Neural cell (in vitro differentiated cells): Measurements from ENCODE around the gene HRK.

Experiments
- CTCF ChIP-seq: fragments of 450-650 bp; IDR thresholded peaks from 2 replicates; pipeline ENCODE4 v1.5.1; 2014; ENCODE audit warnings: antibody characterized with exemption, mild to moderate bottlenecking, moderate library complexity; ENCODE audit not compliant: poor library complexity, severe bottlenecking
- EP300 ChIP-seq: fragments of 450-650 bp; conservative IDR thresholded peaks from 2 replicates; pipeline ENCODE4 v1.6.1; 2014; ENCODE audit warnings: antibody characterized with exemption, mild to moderate bottlenecking, moderate library complexity; ENCODE audit not compliant: poor library complexity, severe bottlenecking
- EZH2 ChIP-seq: fragments of 200-600, 300-800 bp; shearing (Covaris generic), sonication (generic); IDR thresholded peaks from 2 replicates; pipeline ENCODE4 v1.6.1; 2014; ENCODE audit warnings: antibody characterized with exemption, low read length, borderline replicate concordance, mild to moderate bottlenecking; ENCODE audit not compliant: insufficient read depth, poor library complexity, severe bottlenecking
- MXI1 ChIP-seq: fragments of 450-650 bp; conservative IDR thresholded peaks from 2 replicates; pipeline ENCODE4 v1.6.1; 2014; ENCODE audit warnings: antibody characterized with exemption, mild to moderate bottlenecking; ENCODE audit not compliant: poor library complexity, severe bottlenecking
- POLR2AphosphoS5 ChIP-seq: IDR thresholded peaks from 2 replicates; pipeline ENCODE4 v1.6.1; 2012
- REST ChIP-seq: IDR thresholded peaks from 2 replicates; pipeline ENCODE4 v1.6.1; 2012; ENCODE audit warnings: borderline replicate concordance
- SMC3 ChIP-seq: fragments of 450-650 bp; conservative IDR thresholded peaks from 2 replicates; pipeline ENCODE4 v1.6.1; 2014; ENCODE audit warnings: antibody characterized with exemption, mild to moderate bottlenecking, moderate library complexity; ENCODE audit not compliant: poor library complexity

GRCh38 chr12:116864371-116865160, 16.7 kb downstream of the HRK start:
- no peak for TF ChIP-seq CTCF
- TF ChIP-seq REST = no peak
- no peak for TF ChIP-seq POLR2AphosphoS5
- TF ChIP-seq SMC3 = no peak
- TF ChIP-seq EP300 = no peak
- TF ChIP-seq EZH2 = no peak
- no peak for TF ChIP-seq MXI1
